ENCODE measurements around the gene GPR153.
A peak's percentile ranks its signal among the peaks of the same experiment; 100 is the strongest.

The GPR153 gene

GRCh38 chr1:6197746-6198427 lies 63.0 kb downstream of the GPR153 start:
- Histone ChIP-seq H3K27ac (ENCODE audit: insufficient read depth in 1 of 2, low read depth in 1 of 2, low read length in 2 of 2, poor library complexity in 1 of 2, severe bottlenecking in 2 of 2) (peak overlapping the region in 1 of 2 experiments; percentile 91), H3K4me1 (ENCODE audit: control extremely low read depth in 1 of 4, control insufficient read depth in 4 of 4, insufficient read depth in 4 of 4, low read length in 3 of 4) (peaks cover 19 to 28% (median 21%) of the 10 kb centered on the region in 4 experiments), H3K27me3 (replicated peaks in 2 of 5; ENCODE audit: control insufficient read depth in 4 of 5, insufficient read depth in 5 of 5, low read length in 4 of 5) (no peaks in the 10 kb centered on the region), H3K9me3 (ENCODE audit: control extremely low read depth in 1 of 5, control insufficient read depth in 4 of 5, insufficient read depth in 2 of 5, low read depth in 1 of 5, low read length in 4 of 5) (no peaks in the 10 kb centered on the region), H3K4me3 (ENCODE audit: control insufficient read depth in 1 of 7, extremely low read depth in 1 of 7, insufficient read depth in 4 of 7, low read depth in 2 of 7, low read length in 6 of 7) (peak overlapping the region in 6 of 7 experiments; percentile 84 to 99 (median 93)), H3K36me3 (ENCODE audit: control insufficient read depth in 4 of 4, insufficient read depth in 4 of 4, low read length in 3 of 4) (peaks cover 6 to 35% (median 25%) of the 10 kb centered on the region in 4 experiments)
- ChIA-PET CTCF (interaction anchor here (0.7 to 1.5 kb wide), 4 partner anchors 8 to 21 kb away, joined by 3 to 4 read pairs (median 3); no protein-coding TSS in a partner anchor), POLR2A (no interaction called here)
- WGBS (ENCODE audit: insufficient coverage), result 85% methylated on average over 4 of the region's 6 CpGs
- DNase-seq, result no peak

Data from common myeloid progenitor, CD34-positive (primary cell).